WTC11 (cell line): ENCODE data around the gene CMTM7.

Experiments
- ATF2 ChIP-seq: sonication (generic); formaldehyde crosslinking; IDR thresholded peaks from 2 replicates; pipeline ENCODE4 v1.8.1; 2022; ENCODE audit warnings: low read depth, missing genetic modification reagents, borderline replicate concordance
- ATF3 ChIP-seq: sonication (generic); formaldehyde crosslinking; conservative IDR thresholded peaks from 2 replicates; pipeline ENCODE4 v1.8.1; 2022; ENCODE audit warnings: mild to moderate bottlenecking, missing genetic modification reagents
- CTCF ChIP-seq: fragments of 200-600 bp; IDR thresholded peaks from 2 replicates; pipeline ENCODE4 v1.8.0; 2022; ENCODE audit warnings: antibody characterized with exemption
- EMX1 ChIP-seq: fragments of 250-450 bp; sonication (Bioruptor Pico); IDR thresholded peaks from 2 replicates; pipeline ENCODE4 v1.8.0; 2021; ENCODE audit warnings: mild to moderate bottlenecking
- ETV6 ChIP-seq: sonication (generic); formaldehyde crosslinking; IDR thresholded peaks from 2 replicates; pipeline ENCODE4 v1.8.1; 2022; ENCODE audit warnings: mild to moderate bottlenecking, missing genetic modification reagents
- IRF1 ChIP-seq: sonication (generic); formaldehyde crosslinking; IDR thresholded peaks from 2 replicates; pipeline ENCODE4 v1.8.0; 2023; ENCODE audit warnings: missing genetic modification reagents
- KAT7 ChIP-seq: sonication (generic); formaldehyde crosslinking; IDR thresholded peaks from 2 replicates; pipeline ENCODE4 v1.8.1; 2023; ENCODE audit warnings: missing genetic modification reagents, mild to moderate bottlenecking, borderline replicate concordance
- NFYB ChIP-seq: sonication (generic); formaldehyde crosslinking; conservative IDR thresholded peaks from 2 replicates; pipeline ENCODE4 v1.8.0; 2022; ENCODE audit warnings: low read depth, missing genetic modification reagents
- NR1H2 ChIP-seq: sonication (generic); formaldehyde crosslinking; IDR thresholded peaks from 2 replicates; pipeline ENCODE4 v1.9.0; 2021; ENCODE audit warnings: mild to moderate bottlenecking, moderate library complexity, missing genetic modification reagents
- RELA ChIP-seq: sonication (generic); formaldehyde crosslinking; IDR thresholded peaks from 2 replicates; pipeline ENCODE4 v1.8.1; 2022; ENCODE audit warnings: missing genetic modification reagents, mild to moderate bottlenecking, borderline replicate concordance
- SMAD3 ChIP-seq: sonication (generic); formaldehyde crosslinking; IDR thresholded peaks from 2 replicates; pipeline ENCODE4 v1.8.0; 2022; ENCODE audit warnings: missing genetic modification reagents, mild to moderate bottlenecking, borderline replicate concordance
- ZNF232 ChIP-seq: sonication (generic); formaldehyde crosslinking; IDR thresholded peaks from 2 replicates; pipeline ENCODE4 v1.8.0; 2022; ENCODE audit warnings: mild to moderate bottlenecking, missing genetic modification reagents
- ZNF425 ChIP-seq: fragments of 250-450 bp; sonication (Bioruptor Pico); conservative IDR thresholded peaks from 2 replicates; pipeline ENCODE4 v1.9.0; 2021; ENCODE audit warnings: mild to moderate bottlenecking
- ZNF532 ChIP-seq: fragments of 250-450 bp; sonication (Bioruptor Pico); IDR thresholded peaks from 2 replicates; pipeline ENCODE4 v1.9.0; 2021; ENCODE audit warnings: mild to moderate bottlenecking, borderline replicate concordance

- TF ChIP-seq NFYB (CRISPR knock-in tag) (no peak), CTCF (no peak), IRF1 (CRISPR knock-in tag) (no peak), EMX1 (no peak), ETV6 (CRISPR knock-in tag) (no peak), ATF3 (CRISPR knock-in tag) (no peak), SMAD3 (CRISPR knock-in tag) (no peak), ZNF425 (CRISPR knock-in tag) (no peak), NR1H2 (CRISPR knock-in tag) (no peak), ZNF532 (CRISPR knock-in tag) (no peak), ATF2 (CRISPR knock-in tag) (no peak), RELA (no peak), ZNF232 (no peak), KAT7 (CRISPR knock-in tag) (no peak)
Observed at GRCh38 chr3:32423534-32423933, 31.9 kb downstream of the CMTM7 start.
